Head of caudate nucleus (tissue), 42 donors: Measurements from ENCODE around the gene RACK1.
"Not testable (repeated sequence)": the region's sequence is repeated elsewhere in the genome, so short reads cannot be mapped to it uniquely, and the experiment has no call there.

Experiments
- DNase-seq, 42 donors: peaks; one replicate each; pipeline versions ENCODE4 v3.0.0 to v3.0.0-alpha.2; 2020 to 2021; ENCODE audit warnings: mixed read lengths in 7 of 42
- intact Hi-C: fragments of 100-400 bp; cut with DNase I; formaldehyde crosslinking; loops from one replicate; pipeline ENCODE4 v1.15.0; 2022

Gene RACK1

GRCh38 chr5:181243564-181244343, at the start of gene RACK1:
RACK1 (minus strand) TSS chr5:181243906; CDS start chr5:181243800, 106 bp downstream.
- intact Hi-C loops, result loop anchor here (1.0 kb wide), 1 partner anchor 20 kb away; the partner anchor contains the start of gene TRIM41
- peak; percentile 85 to 97 (median 92) for DNase-seq

- intact Hi-C loops, DNase-seq: not testable (repeated sequence)
Observed at GRCh38 chr5:181287331-181287730, 43.6 kb upstream of the RACK1 start.

- DNase-seq, intact Hi-C loops: not testable (repeated sequence)
Observed at GRCh38 chr5:181285962-181286705, 42.4 kb upstream of the RACK1 start.

- DNase-seq, intact Hi-C loops: not testable (repeated sequence)
Observed at GRCh38 chr5:181283841-181284755, 40.4 kb upstream of the RACK1 start.

GRCh38 chr5:181283347-181283746, 39.6 kb upstream of the RACK1 start:
- intact Hi-C loops, result no loop called here
- no peak for DNase-seq

GRCh38 chr5:181282874-181283273, 39.2 kb upstream of the RACK1 start:
- no peak for DNase-seq
- intact Hi-C loops, result no loop called here

- intact Hi-C loops, result not testable (repeated sequence)
Observed at GRCh38 chr5:181282415-181282814, 38.7 kb upstream of the RACK1 start.

GRCh38 chr5:181281984-181282316, 38.2 kb upstream of the RACK1 start:
- intact Hi-C loops, result no loop called here
- no peak for DNase-seq

More at GRCh38 chr5:181282415-181282814, 38.7 kb upstream of the RACK1 start:
- DNase-seq, result not testable (repeated sequence)

- no peak for DNase-seq
- intact Hi-C loops, result no loop called here
Observed at GRCh38 chr5:181281077-181281983, 37.6 kb upstream of the RACK1 start.

GRCh38 chr5:181280251-181280762, 36.6 kb upstream of the RACK1 start:
- no peak for DNase-seq
- intact Hi-C loops, result no loop called here

- intact Hi-C loops, result not testable (repeated sequence)
Observed at GRCh38 chr5:181273433-181273744, 29.7 kb upstream of the RACK1 start.

GRCh38 chr5:181271081-181271480, 27.4 kb upstream of the RACK1 start:
- intact Hi-C loops, result no loop called here
- no peak for DNase-seq

More at GRCh38 chr5:181273433-181273744, 29.7 kb upstream of the RACK1 start:
- not testable (repeated sequence) for DNase-seq

- DNase-seq, intact Hi-C loops: not testable (repeated sequence)
Observed at GRCh38 chr5:181267907-181268306, 24.2 kb upstream of the RACK1 start.

- intact Hi-C loops, DNase-seq: not testable (repeated sequence)
Observed at GRCh38 chr5:181267291-181267904, 23.7 kb upstream of the RACK1 start.

- DNase-seq, result peak in 13 of 42 donors; percentile 17 to 54 (median 36)
Observed at GRCh38 chr5:181265092-181265671, 21.5 kb upstream of the RACK1 start.

GRCh38 chr5:181263633-181264032, 19.9 kb upstream of the RACK1 start:
- intact Hi-C loops, result loop anchor here (5.0 kb wide), 1 partner anchor 41 kb away; the partner anchor contains the start of gene TRIM41
- DNase-seq, result peak in 2 of 42 donors; percentile 2 to 9

More at GRCh38 chr5:181265092-181265671, 21.5 kb upstream of the RACK1 start:
- intact Hi-C loops, result no loop called here
